Right renal pelvis (tissue), 4 donors: ENCODE data around the gene FTCDNL1. TPM values are rescaled to one million over a fixed set of nuclear protein-coding genes. Genes with fewer than 3 reads are reported as not detected.

Experiments used
- DNase-seq, 4 donors: peaks; one replicate each; pipeline ENCODE4 v3.0.0-alpha.2; 2013; ENCODE audit warnings: low read depth in 4 of 4, low spot score in 3 of 4, missing footprints in 1 of 4
- polyA plus RNA-seq, 4 donors: library from polyadenylated mRNA; unstranded; fragments of 120-200 nt; gene quantifications; one replicate each; pipeline ENCODE4 v1.2.1, GENCODE V29; 2013; ENCODE audit not compliant: insufficient read length in 4 of 4

Gene FTCDNL1
- polyA plus RNA-seq, 4 donors: 0.97 to 1.9 (median 1.3) TPM

- no peak for DNase-seq
These were observed 53.3 kb downstream of the FTCDNL1 start for GRCh38 chr2:199797431-199798403.

DNA sequence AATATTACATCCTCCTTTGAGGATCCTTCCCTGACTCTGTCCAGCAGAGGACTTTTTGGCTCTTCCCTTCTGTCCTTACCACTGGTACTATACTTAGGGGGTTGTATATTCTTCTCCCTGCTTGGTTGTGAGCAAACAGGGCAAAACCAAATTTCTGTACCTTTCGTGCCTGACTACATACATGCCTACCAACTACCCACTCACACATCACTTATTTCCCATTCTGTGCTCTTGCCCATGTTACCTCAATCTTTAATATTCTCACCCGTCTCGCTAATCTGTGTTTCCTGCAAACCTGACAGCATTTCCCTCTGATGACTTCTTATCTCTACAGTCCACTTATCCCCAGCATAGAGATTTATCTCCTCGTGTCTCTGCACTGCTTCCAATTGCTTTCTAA lies 58.6 kb downstream of the FTCDNL1 start:
- DNase-seq: no peak

DNA sequence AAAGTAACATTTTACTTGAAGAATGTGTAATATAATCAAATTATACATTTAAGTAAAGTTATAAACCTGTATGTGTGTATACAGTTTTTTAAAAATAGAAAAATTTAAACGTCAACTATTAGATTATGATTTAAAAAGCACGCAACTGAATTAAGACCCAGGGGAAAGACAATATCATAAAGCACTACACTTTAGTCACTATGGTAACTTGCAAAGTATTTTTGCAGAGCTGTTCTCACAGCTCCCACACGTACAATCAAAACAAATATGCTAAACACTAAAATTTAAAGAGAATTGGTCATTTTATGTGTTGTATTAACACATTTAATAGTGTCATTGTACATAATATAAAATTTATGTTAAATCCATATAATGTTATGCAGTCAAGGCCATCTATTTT lies 59.7 kb downstream of the FTCDNL1 start:
- no peak for DNase-seq

DNA sequence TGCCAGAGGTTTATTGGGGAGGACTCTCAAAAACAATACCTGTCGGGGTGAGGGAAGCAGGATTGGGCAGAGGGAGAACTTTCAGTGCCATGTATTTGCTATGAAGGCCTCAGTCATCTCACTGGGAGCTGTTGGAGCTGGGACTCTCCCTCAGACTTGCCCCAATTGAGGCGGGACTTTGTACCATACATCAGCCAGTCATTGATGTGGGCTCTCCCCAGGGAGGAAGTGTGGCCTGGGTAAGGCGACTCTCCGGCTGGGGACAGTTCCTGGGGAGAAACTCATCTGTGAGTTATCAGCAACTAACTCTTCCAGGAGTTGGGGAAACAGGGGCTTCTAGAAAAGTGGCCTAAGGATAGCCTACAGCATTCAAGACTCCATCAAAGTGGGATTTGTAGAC lies 66.5 kb downstream of the FTCDNL1 start:
- no peak for DNase-seq

DNA sequence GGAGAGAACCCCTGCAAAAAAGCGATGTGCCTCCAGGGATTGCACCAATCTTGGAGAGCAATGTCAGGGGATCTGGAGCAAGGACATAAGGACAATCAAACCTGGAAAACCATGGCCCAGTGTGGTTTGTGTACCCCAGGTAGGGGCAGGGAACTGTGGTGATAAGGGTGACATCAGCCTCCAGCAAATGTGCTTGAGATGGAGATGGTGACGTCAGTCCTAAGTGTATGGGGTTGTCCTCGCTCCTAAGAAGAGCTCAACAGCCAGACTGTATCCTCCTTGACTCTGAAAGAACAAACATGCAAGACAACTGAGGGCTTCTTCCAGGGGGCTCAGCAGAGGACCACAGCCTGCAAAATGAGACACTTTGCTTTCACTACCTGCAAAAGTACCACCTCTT lies 71.4 kb downstream of the FTCDNL1 start:
- no peak for DNase-seq

GRCh38 chr2:199778655-199779054 lies 72.3 kb downstream of the FTCDNL1 start:
- DNase-seq: no peak

- DNase-seq: no peak
These were observed 73.1 kb downstream of the FTCDNL1 start for GRCh38 chr2:199777916-199778315.

GRCh38 chr2:199777315-199777714 lies 73.7 kb downstream of the FTCDNL1 start:
- DNase-seq: no peak

DNA sequence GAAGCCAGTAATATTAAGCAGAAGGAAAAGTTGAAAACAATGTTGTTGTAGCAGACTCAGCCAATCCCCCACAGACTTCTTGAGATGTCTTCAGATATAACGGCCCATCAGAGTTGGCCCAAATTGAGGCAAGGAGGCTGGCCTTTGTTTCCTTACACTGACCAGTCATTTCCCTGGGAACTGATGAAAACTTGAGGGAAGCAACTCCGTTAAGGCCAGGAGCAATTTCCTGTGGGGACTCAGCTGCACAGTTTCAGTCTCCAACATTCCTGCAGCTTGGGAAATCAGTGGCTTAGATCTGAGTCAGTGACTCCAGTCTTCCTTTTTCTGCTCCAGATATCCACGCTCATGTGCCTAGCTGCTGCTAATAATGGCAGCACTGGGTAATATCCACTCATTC lies 75.7 kb downstream of the FTCDNL1 start:
- DNase-seq: no peak

- DNase-seq: no peak
These were observed 78.7 kb downstream of the FTCDNL1 start for GRCh38 chr2:199772035-199772976.

DNA sequence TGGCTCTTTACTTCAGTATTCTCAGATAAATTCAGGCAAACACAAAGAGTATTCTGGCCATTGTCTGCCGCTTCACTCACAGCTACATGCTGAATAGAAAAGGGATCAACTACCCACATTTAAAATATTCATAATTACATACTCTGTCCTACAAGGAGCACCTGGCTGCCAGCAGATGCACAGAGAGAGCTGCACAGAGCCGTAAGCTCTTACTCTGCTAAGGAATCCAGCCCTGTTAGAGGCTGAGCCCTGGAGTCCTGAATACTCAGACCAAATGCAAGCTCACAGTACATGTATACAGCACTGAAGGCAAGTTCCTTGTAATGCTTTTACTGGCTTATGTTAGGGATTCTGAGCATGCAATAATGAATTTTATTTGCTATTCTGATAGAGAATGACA lies 80.3 kb downstream of the FTCDNL1 start:
- DNase-seq: no peak

GRCh38 chr2:199765646-199766045 lies 85.3 kb downstream of the FTCDNL1 start:
- no peak for DNase-seq

- no peak for DNase-seq
These were observed 86.7 kb downstream of the FTCDNL1 start for GRCh38 chr2:199764273-199764800.

DNA sequence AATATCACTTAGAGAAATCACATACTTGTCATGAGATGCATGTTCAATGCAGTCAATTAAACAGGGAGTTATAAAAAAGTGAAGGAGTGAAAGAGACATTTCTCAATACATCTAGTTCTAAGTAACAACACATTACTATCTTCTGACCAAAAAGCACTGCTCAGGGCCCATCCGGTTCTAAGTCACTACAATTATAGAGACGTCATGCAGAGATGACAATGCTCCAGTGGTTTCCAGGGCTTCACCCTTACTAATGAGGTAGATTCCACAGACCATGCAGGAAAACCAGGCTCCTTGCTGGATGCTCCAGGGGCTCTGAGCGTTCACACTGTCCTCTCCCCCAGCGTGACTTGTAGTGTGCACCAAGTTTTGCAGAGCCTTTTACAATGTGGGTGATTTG lies 88.0 kb downstream of the FTCDNL1 start:
- DNase-seq: no peak

DNA sequence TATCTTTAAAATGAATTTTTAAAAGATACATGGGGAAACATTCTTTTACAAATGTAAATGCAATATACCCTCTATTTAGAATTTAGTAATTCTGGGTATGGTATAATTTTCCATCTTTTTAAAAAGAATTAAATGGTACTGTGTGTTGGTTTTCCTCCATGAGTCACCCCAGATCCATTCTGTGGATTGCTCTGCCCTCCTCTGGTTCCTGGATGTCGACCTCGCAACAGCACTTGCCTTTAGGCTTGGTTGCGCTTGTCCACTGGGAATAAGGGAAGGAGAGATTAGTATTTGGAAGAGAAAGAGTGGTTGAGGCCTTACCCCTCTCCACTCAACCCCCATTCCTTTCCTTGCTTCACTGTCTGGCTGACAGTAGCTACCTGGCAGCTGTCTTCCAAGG lies 90.4 kb downstream of the FTCDNL1 start:
- no peak for DNase-seq

DNA sequence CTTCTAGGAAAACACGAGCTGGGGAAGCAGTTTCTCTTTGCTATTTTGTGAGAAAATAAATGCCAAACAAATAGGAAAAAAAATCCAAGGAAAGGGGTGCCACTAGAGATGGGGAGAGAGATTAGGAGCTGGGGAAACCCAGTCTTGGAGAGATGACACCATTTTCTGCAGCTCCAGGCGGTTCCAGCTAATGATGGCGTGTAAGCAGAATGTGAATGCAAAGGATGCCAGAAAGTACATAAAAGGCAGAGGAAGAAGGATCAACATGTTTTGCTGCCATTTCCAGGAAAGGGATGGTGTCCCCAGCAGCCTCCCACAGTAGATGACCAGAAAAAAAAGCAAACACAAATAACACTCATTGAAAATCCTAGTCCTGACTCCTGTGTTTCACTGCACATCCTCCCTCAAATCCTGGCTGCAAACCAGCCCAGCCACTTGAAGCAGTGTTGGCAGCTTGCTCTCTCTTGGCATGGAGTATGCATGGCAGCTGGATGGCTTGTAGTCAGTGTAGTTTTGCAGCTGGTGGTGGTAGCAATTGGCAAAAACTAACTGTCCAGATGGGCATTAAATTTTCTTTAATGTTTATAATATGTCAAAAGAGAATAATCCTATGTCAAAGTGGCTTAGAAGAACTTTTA lies 93.6 kb downstream of the FTCDNL1 start:
- no peak for DNase-seq

- no peak for DNase-seq
These were observed 94.2 kb downstream of the FTCDNL1 start for GRCh38 chr2:199756743-199757142.

GRCh38 chr2:199756211-199756610 lies 94.8 kb downstream of the FTCDNL1 start:
- no peak for DNase-seq

- DNase-seq: no peak
These were observed 96.2 kb downstream of the FTCDNL1 start for GRCh38 chr2:199754766-199755165.

GRCh38 chr2:199751492-199752120 lies 99.4 kb downstream of the FTCDNL1 start:
- DNase-seq: no peak
